ENCODE measurements around the gene CRK. TPM values are rescaled to one million over a fixed set of nuclear protein-coding genes. Genes with fewer than 3 reads are reported as not detected.

Gene CRK
- polyA plus RNA-seq, 3 donors = 22.3 to 28.0 (median 26.5) TPM

DNA sequence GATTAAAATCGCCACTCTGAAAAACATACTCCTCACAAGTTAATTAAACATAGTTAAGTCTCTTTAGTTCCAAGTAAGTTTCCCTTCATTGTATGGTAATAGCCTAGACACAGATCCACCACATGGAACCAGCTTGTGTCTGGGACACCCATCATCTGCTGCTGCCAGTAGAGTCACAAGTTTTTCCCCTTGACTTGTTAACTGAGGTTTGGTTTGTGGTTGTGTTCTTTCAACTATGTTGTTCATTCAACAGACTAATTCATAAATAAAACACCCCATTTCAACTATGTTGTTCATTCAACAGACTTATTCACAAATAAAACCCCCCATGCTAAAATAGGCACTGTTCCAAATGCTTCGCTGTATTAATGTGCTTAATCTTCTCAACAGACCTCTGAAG, 80.4 kb downstream of the CRK start:
- no peak overlapping the region for H3K4me3 ChIP-seq (replicated peaks in 1 of 3; ENCODE audit: low read depth in 2 of 3, low read length in 3 of 3)
- intact Hi-C loops (cut with micrococcal nuclease) = no loop called here
- DNase-seq = no peak
- TF ChIP-seq, protein P1, sequence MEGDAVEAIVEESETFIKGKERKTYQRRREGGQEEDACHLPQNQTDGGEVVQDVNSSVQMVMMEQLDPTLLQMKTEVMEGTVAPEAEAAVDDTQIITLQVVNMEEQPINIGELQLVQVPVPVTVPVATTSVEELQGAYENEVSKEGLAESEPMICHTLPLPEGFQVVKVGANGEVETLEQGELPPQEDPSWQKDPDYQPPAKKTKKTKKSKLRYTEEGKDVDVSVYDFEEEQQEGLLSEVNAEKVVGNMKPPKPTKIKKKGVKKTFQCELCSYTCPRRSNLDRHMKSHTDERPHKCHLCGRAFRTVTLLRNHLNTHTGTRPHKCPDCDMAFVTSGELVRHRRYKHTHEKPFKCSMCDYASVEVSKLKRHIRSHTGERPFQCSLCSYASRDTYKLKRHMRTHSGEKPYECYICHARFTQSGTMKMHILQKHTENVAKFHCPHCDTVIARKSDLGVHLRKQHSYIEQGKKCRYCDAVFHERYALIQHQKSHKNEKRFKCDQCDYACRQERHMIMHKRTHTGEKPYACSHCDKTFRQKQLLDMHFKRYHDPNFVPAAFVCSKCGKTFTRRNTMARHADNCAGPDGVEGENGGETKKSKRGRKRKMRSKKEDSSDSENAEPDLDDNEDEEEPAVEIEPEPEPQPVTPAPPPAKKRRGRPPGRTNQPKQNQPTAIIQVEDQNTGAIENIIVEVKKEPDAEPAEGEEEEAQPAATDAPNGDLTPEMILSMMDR (IDR thresholded peaks at IDR 0.05) = no peak
- H4K20me1 ChIP-seq (ENCODE audit: insufficient read depth, low read length) = peaks cover 100% of the 10 kb centered on the region
- Mint-ChIP-seq H3K9me3 (no peaks in the 10 kb centered on the region), H3K27ac (peak overlapping the region in 2 of 7 donors; percentile 8 to 88), H3K36me3 (peaks cover 12 to 40% of the 10 kb centered on the region in 2 donors), H3K4me3 (no peak overlapping the region), H3K4me1 (peaks cover 46% of the 10 kb centered on the region), H3K27me3 (ENCODE audit: low read depth in 3 of 3) (no peaks in the 10 kb centered on the region)
- no peak overlapping the region for H3K4me2 ChIP-seq (replicated peaks; ENCODE audit: extremely low read depth, low read length, poor library complexity, severe bottlenecking)
- 86% methylated on average over 1 of the region's 2 CpGs for WGBS (ENCODE audit: insufficient coverage)
- peaks cover 7 to 41% of the 10 kb centered on the region in 2 donors for H3K36me3 ChIP-seq (replicated peaks in 1 of 2; ENCODE audit: control insufficient read depth in 1 of 2, insufficient read depth in 2 of 2, low read length in 2 of 2)
- no peaks in the 10 kb centered on the region for H3K4me1 ChIP-seq (ENCODE audit: control insufficient read depth in 1 of 2, insufficient read depth in 2 of 2, low read length in 2 of 2)
- H3K9me3 ChIP-seq (replicated peaks in 1 of 2; ENCODE audit: control insufficient read depth in 1 of 2, insufficient read depth in 1 of 2, low read length in 2 of 2) = no peaks in the 10 kb centered on the region
- H2AFZ ChIP-seq (ENCODE audit: insufficient read depth, low read depth, low read length, poor library complexity, severe bottlenecking) = no peak overlapping the region
- no peaks in the 10 kb centered on the region for H3K27me3 ChIP-seq (ENCODE audit: control insufficient read depth in 2 of 2, insufficient read depth in 2 of 2, low read length in 2 of 2)
- H3K79me2 ChIP-seq (ENCODE audit: insufficient read depth, low read length) = peaks cover 100% of the 10 kb centered on the region
- no peak overlapping the region for H3K9ac ChIP-seq (ENCODE audit: insufficient read depth, low read length, poor library complexity, severe bottlenecking)
- peak overlapping the region in 1 of 2 donors; percentile 48 for H3K27ac ChIP-seq (ENCODE audit: low read depth in 1 of 2, low read length in 2 of 2)

DNA sequence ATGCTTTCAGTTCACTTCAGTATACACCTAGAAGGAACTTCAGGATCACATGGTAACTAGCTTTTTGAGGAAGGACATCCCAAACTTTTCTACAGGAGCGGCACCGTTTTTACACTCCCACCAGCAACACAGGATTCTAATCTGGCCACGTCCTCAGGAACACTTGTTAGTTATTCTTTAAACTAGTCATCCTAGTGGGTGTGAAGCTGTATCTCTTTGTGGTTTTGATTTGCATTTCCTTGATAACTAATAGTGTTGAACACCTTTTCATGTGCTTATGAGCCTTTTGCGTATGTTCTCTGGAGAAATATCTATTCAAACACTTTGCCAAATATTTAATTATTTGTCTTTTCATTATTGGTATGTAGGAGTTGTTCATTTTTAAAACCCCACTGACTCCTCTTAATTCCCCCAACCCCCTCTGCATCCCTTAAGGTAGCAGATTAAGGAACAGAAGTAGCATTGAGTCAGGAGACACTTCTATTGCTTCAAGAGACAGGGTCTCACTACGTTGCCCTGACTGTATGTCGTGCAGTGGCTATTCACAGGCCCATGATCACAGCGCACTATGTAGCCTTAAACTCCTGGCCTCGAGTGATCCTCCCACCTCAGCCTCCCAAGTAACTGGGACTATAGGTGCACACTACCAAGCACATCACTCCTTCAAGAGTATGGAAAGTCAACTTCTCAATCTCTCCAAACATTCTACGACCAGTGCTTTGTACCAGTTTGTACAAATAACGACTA, 81.4 kb downstream of the CRK start:
- DNase-seq = no peak
- Histone ChIP-seq H2AFZ (ENCODE audit: insufficient read depth, low read depth, low read length, poor library complexity, severe bottlenecking) (no peak overlapping the region), H3K4me2 (replicated peaks; ENCODE audit: extremely low read depth, low read length, poor library complexity, severe bottlenecking) (no peak overlapping the region), H3K9me3 (replicated peaks in 1 of 2; ENCODE audit: control insufficient read depth in 1 of 2, insufficient read depth in 1 of 2, low read length in 2 of 2) (no peaks in the 10 kb centered on the region), H3K36me3 (replicated peaks in 1 of 2; ENCODE audit: control insufficient read depth in 1 of 2, insufficient read depth in 2 of 2, low read length in 2 of 2) (peaks cover 7 to 41% of the 10 kb centered on the region in 2 donors), H3K79me2 (ENCODE audit: insufficient read depth, low read length) (peaks cover 100% of the 10 kb centered on the region), H3K4me3 (replicated peaks in 1 of 3; ENCODE audit: low read depth in 2 of 3, low read length in 3 of 3) (no peak overlapping the region), H3K9ac (ENCODE audit: insufficient read depth, low read length, poor library complexity, severe bottlenecking) (no peak overlapping the region), H4K20me1 (ENCODE audit: insufficient read depth, low read length) (peaks cover 100% of the 10 kb centered on the region), H3K27ac (ENCODE audit: low read depth in 1 of 2, low read length in 2 of 2) (peak overlapping the region in 1 of 2 donors; percentile 3), H3K4me1 (ENCODE audit: control insufficient read depth in 1 of 2, insufficient read depth in 2 of 2, low read length in 2 of 2) (no peaks in the 10 kb centered on the region), H3K27me3 (ENCODE audit: control insufficient read depth in 2 of 2, insufficient read depth in 2 of 2, low read length in 2 of 2) (no peaks in the 10 kb centered on the region)
- Mint-ChIP-seq H3K36me3 (peaks cover 12 to 33% of the 10 kb centered on the region in 2 donors), H3K27me3 (ENCODE audit: low read depth in 3 of 3) (no peaks in the 10 kb centered on the region), H3K27ac (peak overlapping the region in 3 of 7 donors; percentile 13 to 61 (median 47)), H3K9me3 (no peaks in the 10 kb centered on the region), H3K4me3 (no peak overlapping the region), H3K4me1 (peaks cover 39% of the 10 kb centered on the region)
- TF ChIP-seq, protein P1 (IDR thresholded peaks at IDR 0.05) = no peak
- 100% methylated on average over 5 of the region's 10 CpGs for WGBS (ENCODE audit: insufficient coverage)
- intact Hi-C loops (cut with micrococcal nuclease) = no loop called here
